NCI-H526 treated with DMSO at 0.1 percent for 48 hours (cell line): ENCODE measurements around the gene CEP44.
"Not testable (repeated sequence)": the region's sequence is repeated elsewhere in the genome, so short reads cannot be mapped to it uniquely, and the experiment has no call there.

Experiments used
- DNase-seq: peaks from one replicate; lab custom pipeline; 2025; lab: John Stamatoyannopoulos, UW

CEP44 gene

DNA sequence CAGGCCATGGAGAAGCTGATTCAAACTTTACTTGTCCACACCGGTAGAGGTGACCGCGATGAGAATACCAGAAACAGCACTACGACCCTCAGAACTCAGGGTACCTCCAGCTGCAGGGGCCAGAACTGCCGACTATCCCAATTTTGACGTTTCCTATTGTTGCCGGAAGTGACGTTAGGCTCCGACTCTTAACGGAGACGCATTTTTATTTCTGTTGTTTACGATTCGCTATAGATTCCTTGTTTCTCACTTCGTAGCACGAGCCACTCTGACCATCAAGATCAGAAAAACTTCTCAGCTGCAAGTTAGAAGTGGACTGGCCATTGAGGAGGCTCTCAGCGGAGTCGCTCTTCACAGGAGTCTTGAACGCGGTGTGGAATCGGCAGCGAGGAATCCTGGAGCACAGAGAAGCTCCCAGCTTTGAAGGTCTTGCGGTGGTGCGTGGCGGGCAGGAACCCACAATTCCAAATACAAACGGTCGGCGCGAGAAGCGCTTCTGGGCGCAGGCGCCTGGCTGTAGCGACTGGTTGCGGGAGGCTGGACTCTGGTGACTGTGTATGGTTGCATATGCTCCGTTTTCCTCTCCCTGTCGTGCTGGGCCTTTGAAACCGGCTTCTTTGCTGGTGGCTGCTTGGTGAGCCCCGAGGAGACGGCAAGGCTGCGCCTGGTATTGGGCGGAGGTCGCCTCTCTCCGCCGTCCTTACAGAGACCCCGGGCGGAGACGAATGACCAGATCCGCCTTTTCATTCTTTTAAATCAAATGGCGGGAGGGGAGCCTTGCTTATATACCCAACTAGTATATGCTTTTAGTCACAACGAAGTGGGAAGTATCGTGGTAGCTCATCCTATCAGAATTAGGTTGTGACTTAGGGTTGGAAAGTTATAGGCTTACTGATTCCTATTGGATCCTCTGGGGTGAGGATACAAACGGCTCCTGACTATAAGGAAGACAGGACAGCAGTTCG is at the start of gene CEP44, which contains the start of gene FBXO8:
TSS of gene CEP44 (plus strand) at position 405 of the 965 bp plus-strand sequence. CDS start 15,211 bp downstream, outside the sequence.
TSS of gene FBXO8 (minus strand) at position 161 of the 965 bp plus-strand sequence. CDS start 20,575 bp downstream, outside the sequence.
- DNase-seq, result peak; percentile 86

GRCh38 chr4:174236359-174236758 is 47.4 kb upstream of the CEP44 start:
- DNase-seq, result no peak

DNA sequence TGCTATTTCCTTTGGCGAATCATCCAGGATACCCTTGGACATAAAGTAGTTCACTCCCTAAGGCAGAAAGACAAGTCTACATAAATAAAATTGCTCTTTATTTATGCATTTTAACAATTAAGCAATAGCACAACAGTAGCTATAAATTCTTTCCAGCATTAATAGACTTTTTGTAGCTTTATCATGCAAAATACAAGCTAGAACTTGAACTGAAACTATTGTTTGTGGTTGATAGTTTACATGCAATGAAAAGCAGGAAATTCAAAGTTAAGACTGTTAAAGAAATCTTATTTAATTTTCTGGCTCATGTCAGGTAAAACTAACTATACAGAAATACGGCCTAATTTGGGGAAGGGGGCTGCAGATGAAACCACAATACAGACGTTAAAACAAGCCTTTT is 42.5 kb upstream of the CEP44 start:
- no peak for DNase-seq

GRCh38 chr4:174244441-174244840 is 39.3 kb upstream of the CEP44 start:
- DNase-seq, result no peak

DNA sequence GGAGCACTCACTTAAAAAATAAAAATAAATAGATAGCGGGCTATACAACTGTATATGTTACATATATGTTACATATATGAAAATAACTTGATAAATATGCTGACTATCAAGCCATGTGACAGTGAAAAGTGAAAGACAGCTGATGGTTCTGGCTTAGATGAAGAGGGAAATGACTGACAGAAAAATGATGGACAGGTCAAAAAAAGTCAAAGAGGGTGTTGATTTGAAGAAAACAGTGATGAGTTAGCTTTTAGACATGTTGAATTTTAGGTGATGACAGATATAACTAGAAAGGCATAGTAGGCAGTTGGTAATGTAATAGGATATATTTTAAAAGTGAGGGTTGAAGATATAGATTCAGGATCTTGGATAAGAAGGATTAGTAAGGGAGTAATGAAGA is 38.0 kb upstream of the CEP44 start:
- no peak for DNase-seq

DNA sequence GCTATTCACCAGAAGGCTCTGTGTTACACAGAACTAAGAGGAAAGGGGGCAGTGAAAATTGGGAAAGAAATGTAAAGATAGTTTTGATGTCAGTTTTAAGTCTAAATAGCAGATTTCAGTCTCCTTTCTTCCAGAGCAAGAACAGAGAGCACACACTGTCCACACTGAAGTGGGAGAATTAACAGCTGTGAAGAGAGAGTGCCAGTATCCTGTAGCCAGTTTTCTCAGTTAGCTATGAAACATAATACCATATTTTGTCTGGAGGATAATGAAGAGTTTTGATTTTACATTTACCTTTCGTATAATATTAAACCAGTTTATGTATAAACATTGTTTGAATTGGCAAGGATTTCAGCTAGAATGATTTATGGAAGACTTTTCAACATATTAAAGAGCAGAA is 35.3 kb upstream of the CEP44 start:
- DNase-seq, result no peak

DNA sequence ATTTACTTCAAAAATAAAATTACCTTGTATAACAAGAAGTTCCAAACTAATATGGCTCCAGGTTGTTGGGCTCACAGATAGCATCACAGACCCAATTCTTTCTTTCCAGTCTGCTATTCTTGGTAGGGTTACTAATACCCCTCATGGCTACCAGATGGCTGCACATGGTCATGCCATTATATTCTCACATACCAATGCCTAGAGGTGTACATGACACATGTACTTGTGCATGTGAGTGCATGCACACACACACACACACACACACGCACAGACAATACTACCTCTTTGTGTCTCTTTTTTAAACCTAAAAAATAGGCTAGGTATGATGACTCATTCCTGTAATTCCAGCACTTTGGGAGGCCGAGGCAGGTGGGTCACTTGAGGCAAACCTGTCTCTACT is 31.3 kb upstream of the CEP44 start:
- DNase-seq, result no peak

GRCh38 chr4:174254613-174255012 is 29.1 kb upstream of the CEP44 start:
- DNase-seq, result no peak

- no peak for DNase-seq
Measured at GRCh38 chr4:174255374-174255773, 28.3 kb upstream of the CEP44 start.

- no peak for DNase-seq
Measured at GRCh38 chr4:174255786-174256185, 27.9 kb upstream of the CEP44 start.

- DNase-seq, result no peak
Measured at GRCh38 chr4:174256277-174256713, 27.4 kb upstream of the CEP44 start.

DNA sequence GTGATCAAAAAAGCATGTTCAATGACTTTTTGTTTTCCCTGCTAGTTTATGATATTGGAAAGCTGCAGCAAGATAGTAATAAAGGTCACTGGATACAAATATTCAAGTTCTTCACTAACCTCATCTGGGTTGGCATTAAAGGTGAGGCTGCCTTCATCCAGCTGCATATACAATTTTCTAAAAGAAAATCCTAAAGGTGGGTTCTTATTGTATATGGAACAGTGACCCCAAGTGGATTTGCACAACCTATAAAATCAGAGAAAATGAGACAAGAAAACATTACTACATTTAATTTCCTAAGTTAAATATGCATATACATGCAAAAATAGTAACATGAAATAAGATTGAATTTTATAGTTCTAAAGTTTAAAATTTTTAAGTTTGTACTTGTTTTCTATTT is 24.1 kb upstream of the CEP44 start:
- no peak for DNase-seq

- DNase-seq, result no peak
Measured at GRCh38 chr4:174260099-174260498, 23.6 kb upstream of the CEP44 start.

DNA sequence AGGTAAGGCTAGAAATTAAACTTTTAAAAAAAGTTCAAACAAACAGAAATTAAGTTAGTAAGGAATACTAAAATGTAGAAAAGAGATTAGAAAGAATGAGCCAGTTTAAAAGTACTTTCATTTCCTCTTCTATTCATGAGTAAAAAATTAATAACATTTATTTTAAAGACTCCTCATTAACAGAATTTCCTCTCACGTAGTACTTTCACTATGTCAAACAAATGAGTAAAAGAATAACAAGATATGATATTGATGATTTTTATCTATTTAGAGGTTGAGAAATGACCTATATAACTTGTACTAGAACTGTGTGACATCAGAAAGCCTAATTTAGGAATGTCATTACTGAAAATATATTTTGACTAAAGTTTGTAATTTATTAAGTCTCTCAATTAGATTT is 22.3 kb upstream of the CEP44 start:
- not testable (repeated sequence) for DNase-seq

GRCh38 chr4:174262624-174263444 is 20.9 kb upstream of the CEP44 start:
- DNase-seq, result no peak

- no peak for DNase-seq
Measured at GRCh38 chr4:174263445-174263736, 20.3 kb upstream of the CEP44 start.

- no peak for DNase-seq
Measured at GRCh38 chr4:174265916-174266315, 17.8 kb upstream of the CEP44 start.

GRCh38 chr4:174266416-174266815 is 17.3 kb upstream of the CEP44 start:
- DNase-seq, result no peak

- DNase-seq, result no peak
Measured at GRCh38 chr4:174273930-174274329, 9.8 kb upstream of the CEP44 start.

GRCh38 chr4:174274436-174274835 is 9.3 kb upstream of the CEP44 start:
- DNase-seq, result no peak

GRCh38 chr4:174275101-174275500 is 8.6 kb upstream of the CEP44 start:
- no peak for DNase-seq

GRCh38 chr4:174277433-174277832 is 6.3 kb upstream of the CEP44 start:
- no peak for DNase-seq

DNA sequence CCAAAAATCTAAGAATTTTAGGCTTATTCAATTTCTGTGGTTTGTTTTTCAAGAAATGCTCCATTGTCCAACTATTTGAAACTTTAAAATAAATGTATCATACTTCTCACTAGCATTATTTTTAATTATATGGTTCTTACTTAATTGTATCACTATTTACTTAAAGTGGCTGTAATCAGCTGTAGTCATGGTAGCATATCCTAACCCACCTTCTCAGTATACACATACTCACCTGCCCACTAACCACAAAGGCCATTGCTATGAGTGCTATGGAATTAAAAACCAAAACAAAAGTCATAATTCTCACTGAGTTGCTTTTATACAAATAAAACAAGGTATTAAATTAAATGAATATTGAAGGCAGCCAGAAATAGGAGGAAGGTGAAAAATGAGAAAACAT is 5.2 kb upstream of the CEP44 start:
- DNase-seq, result no peak
